ENCODE data around the gene SUSD5.

SUSD5 gene

GRCh38 chr3:33104803-33105202, 113.8 kb downstream of the SUSD5 start:
- Mint-ChIP-seq H3K27ac (no peak overlapping the region), H3K36me3 (no peaks in the 10 kb centered on the region), H3K9me3 (peaks cover 5% of the 10 kb centered on the region), H3K4me1 (peaks cover 10% of the 10 kb centered on the region), H3K4me3 (no peak overlapping the region), H3K27me3 (no peaks in the 10 kb centered on the region)
- DNase-seq (ENCODE audit: low spot score in 2 of 2), result no peak
- ATAC-seq (ENCODE audit: low read depth), result no peak

GRCh38 chr3:33103480-33103879, 115.1 kb downstream of the SUSD5 start:
- Mint-ChIP-seq H3K4me1 (peaks cover 5% of the 10 kb centered on the region), H3K36me3 (no peaks in the 10 kb centered on the region), H3K27me3 (no peaks in the 10 kb centered on the region), H3K9me3 (peaks cover 5% of the 10 kb centered on the region), H3K4me3 (no peak overlapping the region), H3K27ac (no peak overlapping the region)
- DNase-seq (ENCODE audit: low spot score in 2 of 2) (no peak), ATAC-seq (ENCODE audit: low read depth) (no peak)

DNA sequence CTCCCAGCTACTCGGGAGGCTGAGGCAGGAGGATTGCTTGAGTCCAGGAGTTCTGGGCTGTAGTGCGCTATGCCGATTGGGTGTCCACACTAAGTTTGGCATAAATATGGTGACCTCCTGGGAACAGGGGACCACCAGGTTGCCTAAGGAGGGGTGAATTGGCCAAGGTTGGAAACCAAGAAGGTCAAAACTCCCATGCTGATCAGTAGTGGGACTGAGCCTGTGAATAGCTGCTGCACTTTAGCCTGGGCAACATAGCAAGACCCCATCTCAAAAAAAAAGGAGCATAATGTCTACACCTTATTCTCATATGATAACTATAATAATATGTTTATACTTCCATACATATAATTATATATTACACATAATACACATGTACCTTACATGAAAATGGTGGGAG, 115.6 kb downstream of the SUSD5 start:
- no peak overlapping the region for H3K4me3 Mint-ChIP-seq
- no peaks in the 10 kb centered on the region for H3K27me3 Mint-ChIP-seq
- no peak for ATAC-seq (ENCODE audit: low read depth)
- H3K27ac Mint-ChIP-seq, result no peak overlapping the region
- no peaks in the 10 kb centered on the region for H3K36me3 Mint-ChIP-seq
- no peak for DNase-seq (ENCODE audit: low spot score in 2 of 2)
- peaks cover 5% of the 10 kb centered on the region for H3K9me3 Mint-ChIP-seq
- H3K4me1 Mint-ChIP-seq, result peaks cover 5% of the 10 kb centered on the region

- H3K9me3 Mint-ChIP-seq, result no peaks in the 10 kb centered on the region
- no peak overlapping the region for H3K27ac Mint-ChIP-seq
- DNase-seq (ENCODE audit: low spot score in 2 of 2) (no peak), ATAC-seq (ENCODE audit: low read depth) (no peak)
- no peak overlapping the region for H3K4me3 Mint-ChIP-seq
- peaks cover 12% of the 10 kb centered on the region for H3K4me1 Mint-ChIP-seq
- no peaks in the 10 kb centered on the region for H3K36me3 Mint-ChIP-seq
- H3K27me3 Mint-ChIP-seq, result no peaks in the 10 kb centered on the region
Observed at GRCh38 chr3:33100229-33100628, 118.4 kb downstream of the SUSD5 start.
